GM19397 (cell line): ENCODE data around the gene DIP2B.
"Not testable (repeated sequence)": the region's sequence is repeated elsewhere in the genome, so short reads cannot be mapped to it uniquely, and the experiment has no call there.

Experiments
- ATAC-seq: cut with Tn5 transposase; IDR thresholded peaks from one replicate; pipeline ENCODE4 v1.9.1; 2021; ENCODE audit warnings: mild to moderate bottlenecking, moderate library complexity; ENCODE audit not compliant: unreplicated experiment

DIP2B gene

GRCh38 chr12:50520416-50521207 is 15.8 kb downstream of the DIP2B start:
- no peak for ATAC-seq

DNA sequence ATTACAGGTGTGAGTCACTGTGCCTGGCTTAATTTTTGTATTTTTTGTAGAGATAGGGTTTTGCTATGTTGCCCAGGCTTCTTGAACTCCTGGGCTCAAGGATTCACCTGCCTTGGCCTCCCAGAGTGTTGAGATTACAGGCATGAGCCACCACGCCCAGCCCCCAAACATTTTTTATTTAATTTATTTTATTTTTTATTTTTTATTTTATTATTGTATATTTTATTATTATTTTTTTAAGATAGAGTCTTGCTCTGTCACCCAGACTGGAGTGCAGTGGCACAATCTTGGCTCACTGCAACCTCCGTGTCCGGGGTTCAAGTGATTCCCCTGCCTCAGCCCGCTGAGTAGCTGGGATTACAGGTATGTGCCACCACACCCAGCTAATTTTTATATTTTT is 17.0 kb downstream of the DIP2B start:
- not testable (repeated sequence) for ATAC-seq

GRCh38 chr12:50523772-50524171 is 19.0 kb downstream of the DIP2B start:
- ATAC-seq, result no peak

DNA sequence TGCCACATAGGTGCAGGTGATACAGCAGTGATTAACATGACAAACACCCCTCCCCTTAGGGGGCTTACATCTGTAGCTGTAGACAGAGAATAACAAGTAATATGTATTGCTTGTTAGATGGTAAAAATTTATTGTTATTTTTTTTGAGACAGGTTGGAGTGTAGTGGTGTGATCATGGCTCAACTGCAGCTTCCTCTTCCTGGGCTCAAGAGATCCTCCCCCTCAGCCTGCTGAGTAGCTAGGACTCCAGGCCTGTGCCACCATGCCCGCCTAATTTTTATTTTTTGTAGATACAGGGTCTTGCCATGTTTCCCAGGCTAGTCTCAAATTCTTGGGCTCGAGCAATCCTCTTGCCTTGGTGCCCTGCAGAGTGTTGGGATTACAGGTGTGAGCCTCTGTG is 19.8 kb downstream of the DIP2B start:
- ATAC-seq, result no peak

GRCh38 chr12:50525422-50525821 is 20.6 kb downstream of the DIP2B start:
- no peak for ATAC-seq

- ATAC-seq, result no peak
These were observed 22.6 kb downstream of the DIP2B start for GRCh38 chr12:50527359-50527726.

GRCh38 chr12:50528800-50529199 is 24.0 kb downstream of the DIP2B start:
- ATAC-seq, result no peak

DNA sequence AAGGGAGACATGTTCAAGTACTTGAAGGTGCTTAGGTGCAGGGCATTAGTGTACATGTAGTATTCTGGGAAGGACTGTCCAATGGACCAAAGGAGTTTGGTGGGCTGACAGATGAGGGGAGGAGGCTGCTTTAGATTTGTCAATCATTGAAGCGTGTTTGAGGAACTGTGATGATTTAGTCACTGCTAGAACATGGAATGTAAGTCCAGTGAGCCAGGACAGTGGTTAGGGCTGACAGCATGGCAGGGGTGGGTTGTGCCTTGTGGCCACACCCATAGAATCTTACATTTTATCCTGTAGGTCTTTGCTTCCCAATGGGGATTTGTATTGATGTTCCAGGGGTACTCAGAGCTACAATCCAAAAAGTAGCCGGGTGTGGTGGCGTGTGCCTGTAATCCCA is 24.6 kb downstream of the DIP2B start:
- no peak for ATAC-seq

GRCh38 chr12:50530532-50530931 is 25.7 kb downstream of the DIP2B start:
- ATAC-seq, result no peak

GRCh38 chr12:50533203-50533584 is 28.4 kb downstream of the DIP2B start:
- ATAC-seq, result no peak

DNA sequence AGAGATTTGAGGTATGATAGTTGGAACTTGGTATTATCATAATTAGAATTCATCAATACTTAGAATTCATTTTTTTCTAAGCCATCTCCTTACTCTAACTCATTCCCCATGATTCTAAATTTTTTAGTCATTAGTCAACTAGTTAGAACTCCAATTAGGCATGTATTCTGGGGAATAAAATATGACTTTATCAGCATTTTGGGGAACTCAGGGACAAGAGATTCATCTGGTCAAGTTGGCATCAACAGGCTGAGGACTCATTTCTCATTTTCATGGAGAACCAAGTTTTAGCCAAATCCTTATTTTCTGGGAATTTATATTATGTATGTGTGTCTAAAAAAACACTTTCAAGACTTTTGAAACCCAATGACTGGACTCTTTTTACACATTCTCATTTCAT is 29.2 kb downstream of the DIP2B start:
- ATAC-seq, result no peak

- no peak for ATAC-seq
These were observed 32.2 kb downstream of the DIP2B start for GRCh38 chr12:50536831-50537537.

DNA sequence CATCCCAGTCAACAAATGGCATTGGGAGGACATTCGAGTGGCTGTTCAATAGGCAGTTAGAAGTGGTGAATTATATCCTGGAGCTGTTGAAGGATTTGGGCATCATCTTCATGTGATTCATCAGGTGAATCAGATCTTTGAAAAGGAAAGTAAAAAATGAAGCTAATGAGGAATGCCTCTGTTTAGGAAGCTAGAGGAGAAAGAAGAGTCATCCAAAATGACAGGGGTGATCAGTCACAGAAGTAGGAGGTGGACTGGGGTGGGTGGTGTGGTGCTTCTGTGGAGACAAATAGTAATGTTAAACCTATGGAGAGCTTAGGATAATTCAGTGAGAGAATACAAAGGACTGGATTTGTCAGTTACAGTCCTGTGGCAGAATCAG is 32.7 kb downstream of the DIP2B start:
- ATAC-seq, result no peak

DNA sequence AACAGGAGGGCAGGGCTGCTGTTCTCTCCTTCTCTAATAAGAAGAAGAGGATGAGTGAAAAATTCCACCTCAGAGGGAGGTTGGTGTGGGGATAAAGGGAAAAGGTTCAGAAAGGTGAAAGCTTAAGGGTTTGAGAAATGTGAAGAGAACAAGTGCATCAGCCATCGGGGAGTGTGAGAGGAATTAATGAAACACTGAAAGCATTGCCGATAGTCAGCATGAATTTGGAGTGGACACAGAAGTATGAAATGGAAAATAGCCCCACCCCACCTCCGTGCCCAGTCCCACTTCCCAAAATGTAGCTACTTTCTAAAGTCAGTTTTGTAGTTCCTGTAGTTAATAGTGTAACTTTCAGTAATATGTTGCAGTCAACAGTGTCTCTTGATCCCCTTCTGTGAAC is 33.4 kb downstream of the DIP2B start:
- no peak for ATAC-seq

GRCh38 chr12:50541139-50541538 is 36.4 kb downstream of the DIP2B start:
- ATAC-seq, result no peak

DNA sequence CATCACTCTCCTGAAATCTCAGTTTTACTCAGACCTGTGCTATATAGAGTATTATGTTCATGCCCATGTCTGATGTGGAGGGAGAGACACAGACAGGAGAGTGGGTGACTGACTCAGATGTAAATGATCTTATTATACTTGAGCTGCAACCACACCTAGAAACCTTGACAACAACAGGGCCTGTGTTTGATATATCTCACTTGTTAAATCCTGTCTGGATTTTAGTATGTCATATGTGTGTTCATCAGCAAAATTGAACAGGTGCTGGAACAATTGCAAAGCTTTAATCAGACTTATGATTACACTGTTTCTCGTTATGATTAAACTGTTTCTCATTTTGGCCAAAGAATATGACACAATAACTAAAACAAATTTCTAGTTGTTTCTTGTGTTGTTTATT is 37.7 kb downstream of the DIP2B start:
- no peak for ATAC-seq

DNA sequence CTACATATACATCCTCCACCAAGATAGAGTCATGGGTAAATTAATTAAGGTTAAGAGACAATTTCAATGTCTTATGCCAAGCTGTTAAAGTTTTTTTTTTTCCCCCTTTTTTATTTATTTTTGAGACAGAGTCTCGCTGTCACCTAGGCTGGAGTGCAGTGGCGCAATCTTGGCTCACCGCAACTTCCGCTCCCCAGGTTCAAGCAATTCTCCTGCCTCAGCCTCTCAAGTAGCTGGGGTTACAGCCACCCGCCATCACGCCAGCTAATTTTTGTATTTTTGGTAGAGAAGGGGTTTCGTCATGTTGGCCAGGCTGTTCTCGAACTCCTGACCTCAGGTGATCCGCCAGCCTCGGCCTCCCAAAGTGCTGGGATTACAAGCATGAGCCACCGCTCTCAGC is 38.4 kb downstream of the DIP2B start:
- not testable (repeated sequence) for ATAC-seq

- ATAC-seq, result no peak
These were observed 40.4 kb downstream of the DIP2B start for GRCh38 chr12:50545213-50545612.

GRCh38 chr12:50545786-50546185 is 41.0 kb downstream of the DIP2B start:
- no peak for ATAC-seq

DNA sequence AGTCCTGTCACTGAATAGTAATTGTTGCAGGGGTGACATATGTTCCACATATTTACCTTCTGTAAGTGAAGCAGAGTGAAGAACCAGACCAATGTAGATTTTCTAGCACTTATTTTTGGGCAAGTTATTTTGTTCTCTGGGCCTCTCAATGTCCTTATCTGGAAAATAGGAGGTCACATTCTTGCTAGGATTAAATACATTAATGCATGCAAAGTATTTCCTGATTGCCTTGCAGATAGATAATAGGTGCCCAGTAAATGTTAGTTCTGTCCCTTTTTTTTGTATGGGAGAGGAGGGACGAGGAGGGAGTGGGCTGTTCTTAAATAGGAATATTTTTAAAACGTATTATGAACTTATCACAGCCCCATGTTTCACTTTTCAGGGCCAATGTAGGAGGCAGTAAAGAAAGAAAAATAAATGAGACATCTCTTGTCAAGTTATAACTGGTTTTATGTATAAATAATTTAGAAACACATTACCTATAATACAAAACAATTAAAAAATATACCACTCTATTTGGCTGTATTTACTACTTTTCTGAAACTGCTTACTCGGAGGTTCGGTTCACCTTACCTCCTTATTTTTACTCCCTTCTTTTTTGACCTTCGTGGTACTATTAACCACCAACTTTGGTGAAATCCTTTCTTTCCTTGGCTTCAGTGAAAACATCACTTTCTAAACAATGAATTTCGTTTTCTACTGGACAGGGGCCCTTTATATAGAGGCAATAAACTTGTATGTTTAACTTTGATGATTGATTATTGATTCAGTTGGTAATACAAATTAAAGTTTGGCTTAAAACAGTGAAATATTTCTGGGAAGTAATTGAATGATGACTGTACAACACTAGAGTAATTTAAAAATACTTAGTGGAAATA is 41.9 kb downstream of the DIP2B start:
- no peak for ATAC-seq

GRCh38 chr12:50547742-50548141 is 43.0 kb downstream of the DIP2B start:
- ATAC-seq, result no peak

GRCh38 chr12:50549885-50550284 is 45.1 kb downstream of the DIP2B start:
- ATAC-seq, result no peak
